ENCODE results near the gene SLC25A1.

- TF ChIP-seq POLR2A (IDR thresholded peaks at IDR 0.05) (no peak), CTCF (IDR thresholded peaks at IDR 0.05) (no peak)
Measured at GRCh38 chr22:19132693-19133400, 45.7 kb downstream of the SLC25A1 start.
